SK-N-SH treated with all-trans-retinoic acid at 6 μM for 48 hours (cell line): ENCODE measurements around the gene CH25H.

ENCODE experiments used
- ATAC-seq: fragments of 200-7000 bp; cut with Tn5 transposase; 3 replicates; pipeline ENCODE4 v1.9.1; 2020; ENCODE audit warnings: mild to moderate bottlenecking, moderate library complexity
- ARNTL ChIP-seq: fragments of 450-650 bp; formaldehyde crosslinking; IDR thresholded peaks from 2 replicates; pipeline ENCODE4 v1.5.0; 2020; ENCODE audit warnings: low read depth, mild to moderate bottlenecking, moderate library complexity, borderline replicate concordance
- BACH2 ChIP-seq: fragments of 250-450 bp; sonication (Bioruptor Pico); IDR thresholded peaks from 2 replicates; pipeline ENCODE4 v1.9.0; 2021; ENCODE audit warnings: mild to moderate bottlenecking, borderline replicate concordance
- CSDC2 ChIP-seq: fragments of 250-450 bp; sonication (Bioruptor Pico); IDR thresholded peaks from 2 replicates; pipeline ENCODE4 v1.5.0; 2020; ENCODE audit warnings: mild to moderate bottlenecking, moderate library complexity
- CSRNP3 ChIP-seq: fragments of 250-450 bp; sonication (Bioruptor Pico); IDR thresholded peaks from 2 replicates; pipeline ENCODE4 v1.5.1; 2021; ENCODE audit warnings: mild to moderate bottlenecking, moderate library complexity
- ESRRG ChIP-seq: fragments of 250-450 bp; sonication (Bioruptor Pico); IDR thresholded peaks from 2 replicates; pipeline ENCODE4 v1.6.1; 2021; ENCODE audit warnings: mild to moderate bottlenecking
- GLIS3 ChIP-seq: fragments of 250-450 bp; sonication (Bioruptor Pico); IDR thresholded peaks from 2 replicates; pipeline ENCODE4 v1.5.0; 2020; ENCODE audit warnings: mild to moderate bottlenecking, moderate library complexity
- ISL1 ChIP-seq: fragments of 250-450 bp; sonication (Bioruptor Pico); IDR thresholded peaks from 2 replicates; pipeline ENCODE4 v2.1.2; 2022; ENCODE audit warnings: mild to moderate bottlenecking, moderate library complexity
- OSR1 ChIP-seq: fragments of 250-450 bp; sonication (Bioruptor Pico); IDR thresholded peaks from 2 replicates; pipeline ENCODE4 v1.8.0; 2022; ENCODE audit warnings: moderate library complexity, mild to moderate bottlenecking, inconsistent platforms
- PATZ1 ChIP-seq: fragments of 250-450 bp; sonication (Bioruptor Pico); IDR thresholded peaks from 2 replicates; pipeline ENCODE4 v1.8.0; 2020; ENCODE audit warnings: mild to moderate bottlenecking, moderate library complexity, borderline replicate concordance
- POU6F1 ChIP-seq: fragments of 250-450 bp; sonication (Bioruptor Pico); IDR thresholded peaks from 2 replicates; pipeline ENCODE4 v1.8.0; 2021; ENCODE audit warnings: low read depth, mild to moderate bottlenecking, moderate library complexity, borderline replicate concordance
- PPARA ChIP-seq: fragments of 250-450 bp; sonication (Bioruptor Pico); IDR thresholded peaks from 2 replicates; pipeline ENCODE4 v1.5.0; 2020; ENCODE audit warnings: mild to moderate bottlenecking, borderline replicate concordance
- RARB ChIP-seq: fragments of 250-450 bp; sonication (Bioruptor Pico); IDR thresholded peaks from 2 replicates; pipeline ENCODE4 v1.8.0; 2021; ENCODE audit warnings: mild to moderate bottlenecking, moderate library complexity
- SNAI2 ChIP-seq: fragments of 250-450 bp; sonication (Bioruptor Pico); IDR thresholded peaks from 2 replicates; pipeline ENCODE4 v1.5.0; 2020; ENCODE audit warnings: mild to moderate bottlenecking, moderate library complexity
- TCF4 ChIP-seq: fragments of 250-450 bp; sonication (Bioruptor Pico); IDR thresholded peaks from 2 replicates; pipeline ENCODE4 v1.8.0; 2021; ENCODE audit warnings: mild to moderate bottlenecking, moderate library complexity, borderline replicate concordance
- TOX ChIP-seq: fragments of 250-450 bp; sonication (Bioruptor Pico); IDR thresholded peaks from 2 replicates; pipeline ENCODE4 v1.8.0; 2021; ENCODE audit warnings: mild to moderate bottlenecking, moderate library complexity, borderline replicate concordance
- TSHZ2 ChIP-seq: fragments of 250-450 bp; sonication (Bioruptor Pico); IDR thresholded peaks from 2 replicates; pipeline ENCODE4 v1.5.0; 2020; ENCODE audit warnings: mild to moderate bottlenecking, moderate library complexity
- ZC3H10 ChIP-seq: fragments of 250-450 bp; sonication (Bioruptor Pico); IDR thresholded peaks from 2 replicates; pipeline ENCODE4 v1.5.1; 2021; ENCODE audit warnings: mild to moderate bottlenecking, moderate library complexity
- ZFP3 ChIP-seq: fragments of 250-450 bp; sonication (Bioruptor Pico); IDR thresholded peaks from 2 replicates; pipeline ENCODE4 v1.5.0; 2020; ENCODE audit warnings: mild to moderate bottlenecking, moderate library complexity
- ZFP30 ChIP-seq: fragments of 450-650 bp; formaldehyde crosslinking; IDR thresholded peaks from 2 replicates; pipeline ENCODE4 v1.5.0; 2022; ENCODE audit warnings: mild to moderate bottlenecking, moderate library complexity
- ZNF565 ChIP-seq: fragments of 450-650 bp; formaldehyde crosslinking; conservative IDR thresholded peaks from 2 replicates; pipeline ENCODE4 v1.5.0; 2020; ENCODE audit warnings: low read depth, mild to moderate bottlenecking, moderate library complexity
- ZNF70 ChIP-seq: fragments of 450-650 bp; formaldehyde crosslinking; IDR thresholded peaks from 2 replicates; pipeline ENCODE4 v1.5.0; 2020; ENCODE audit warnings: mild to moderate bottlenecking, moderate library complexity
- ZNF8 ChIP-seq: fragments of 450-650 bp; formaldehyde crosslinking; IDR thresholded peaks from 2 replicates; pipeline ENCODE4 v1.5.0; 2020; ENCODE audit warnings: mild to moderate bottlenecking, moderate library complexity

CH25H gene

GRCh38 chr10:89202033-89202425, 5.1 kb downstream of the CH25H start:
- no peak for TF ChIP-seq GLIS3
- TF ChIP-seq ZNF565 (CRISPR knock-in tag), result no peak
- no peak for TF ChIP-seq RARB
- no peak for TF ChIP-seq ZFP30 (CRISPR knock-in tag)
- TF ChIP-seq CSDC2 (CRISPR knock-in tag), result no peak
- TF ChIP-seq BACH2 (CRISPR knock-in tag), result no peak
- TF ChIP-seq OSR1, result no peak
- TF ChIP-seq CSRNP3 (CRISPR knock-in tag), result no peak
- TF ChIP-seq SNAI2 (CRISPR knock-in tag), result no peak
- TF ChIP-seq POU6F1 (CRISPR knock-in tag), result no peak
- no peak for TF ChIP-seq ZNF8 (CRISPR knock-in tag)
- TF ChIP-seq PATZ1 (CRISPR knock-in tag), result no peak
- no peak for TF ChIP-seq ZNF70 (CRISPR knock-in tag)
- no peak for TF ChIP-seq ZFP3 (CRISPR knock-in tag)
- TF ChIP-seq TOX, result no peak
- no peak for TF ChIP-seq TCF4 (CRISPR knock-in tag)
- TF ChIP-seq ZC3H10 (CRISPR knock-in tag), result no peak
- TF ChIP-seq TSHZ2 (CRISPR knock-in tag), result no peak
- no peak for ATAC-seq

- no peak for TF ChIP-seq TSHZ2 (CRISPR knock-in tag)
- no peak for TF ChIP-seq SNAI2 (CRISPR knock-in tag)
- no peak for TF ChIP-seq ZNF70 (CRISPR knock-in tag)
- no peak for ATAC-seq
Measured at GRCh38 chr10:89201345-89202032, 5.6 kb downstream of the CH25H start.

GRCh38 chr10:89197473-89197872, 9.6 kb downstream of the CH25H start:
- no peak for ATAC-seq
- no peak for TF ChIP-seq TOX
- no peak for TF ChIP-seq SNAI2 (CRISPR knock-in tag)
- TF ChIP-seq ZNF70 (CRISPR knock-in tag), result no peak
- TF ChIP-seq ESRRG (CRISPR knock-in tag), result no peak
- TF ChIP-seq ZFP30 (CRISPR knock-in tag), result no peak
- TF ChIP-seq PPARA, result no peak
- TF ChIP-seq PATZ1 (CRISPR knock-in tag), result no peak
- TF ChIP-seq GLIS3, result no peak
- TF ChIP-seq ZFP3 (CRISPR knock-in tag), result no peak
- TF ChIP-seq ISL1 (CRISPR knock-in tag), result no peak
- no peak for TF ChIP-seq CSDC2 (CRISPR knock-in tag)
- TF ChIP-seq CSRNP3 (CRISPR knock-in tag), result no peak
- TF ChIP-seq ZC3H10 (CRISPR knock-in tag), result no peak
- no peak for TF ChIP-seq ARNTL (CRISPR knock-in tag)
